Fibroblast of pulmonary artery (primary cell): ENCODE results near the gene APOE.

Experiments
- DNase-seq: peaks from one replicate; pipeline ENCODE4 v3.0.0-alpha.2; 2010; ENCODE audit warnings: low read depth
- H3K4me3 ChIP-seq: replicated peaks from 2 replicates; pipeline ENCODE4 v1.5.1; 2011; ENCODE audit warnings: low read depth, mild to moderate bottlenecking, control low read depth, low read length, moderate library complexity
- CTCF ChIP-seq: IDR thresholded peaks from 2 replicates; pipeline ENCODE4 v1.5.1; 2011; ENCODE audit warnings: mild to moderate bottlenecking, control low read depth, low read length, inconsistent platforms; ENCODE audit errors: missing control alignments

The APOE gene

GRCh38 chr19:44893332-44894051, 12.1 kb upstream of the APOE start:
- TF ChIP-seq CTCF = no peak
- no peak overlapping the region for H3K4me3 ChIP-seq
- DNase-seq = no peak

- no peak overlapping the region for H3K4me3 ChIP-seq
- TF ChIP-seq CTCF = no peak
- DNase-seq = no peak
Measured at GRCh38 chr19:44894052-44894400, 11.6 kb upstream of the APOE start.

GRCh38 chr19:44894946-44895345, 10.7 kb upstream of the APOE start:
- no peak for TF ChIP-seq CTCF
- no peak for DNase-seq
- H3K4me3 ChIP-seq = no peak overlapping the region

- H3K4me3 ChIP-seq = no peak overlapping the region
- DNase-seq = no peak
- TF ChIP-seq CTCF = no peak
Measured at GRCh38 chr19:44897835-44898234, 7.8 kb upstream of the APOE start.

GRCh38 chr19:44900328-44901244, 5.0 kb upstream of the APOE start:
- no peak for TF ChIP-seq CTCF
- DNase-seq = no peak
- H3K4me3 ChIP-seq = no peak overlapping the region

GRCh38 chr19:44903216-44903601, 2.4 kb upstream of the APOE start:
- TF ChIP-seq CTCF = no peak
- DNase-seq = no peak

More at GRCh38 chr19:44903216-44903601, 2.4 kb upstream of the APOE start:
- no peak overlapping the region for H3K4me3 ChIP-seq
